ENCODE results near the gene MEG3.

Gene MEG3

GRCh38 chr14:100825713-100826331, at the start of gene MEG3:
Gene MEG3, plus strand, starts transcription at chr14:100826118.
- peak; percentile 37 for DNase-seq (ENCODE audit: low read depth)

GRCh38 chr14:100776681-100777365, 49.1 kb upstream of the MEG3 start:
- DNase-seq (ENCODE audit: low read depth), result no peak

GRCh38 chr14:100777366-100777817, 48.5 kb upstream of the MEG3 start:
- no peak for DNase-seq (ENCODE audit: low read depth)

GRCh38 chr14:100777818-100778525, 47.9 kb upstream of the MEG3 start:
- DNase-seq (ENCODE audit: low read depth), result no peak

- DNase-seq (ENCODE audit: low read depth), result no peak
These were observed 47.4 kb upstream of the MEG3 start for GRCh38 chr14:100778526-100778882.

GRCh38 chr14:100778951-100779690, 46.8 kb upstream of the MEG3 start:
- no peak for DNase-seq (ENCODE audit: low read depth)

- no peak for DNase-seq (ENCODE audit: low read depth)
These were observed 46.2 kb upstream of the MEG3 start for GRCh38 chr14:100779691-100780080.

- DNase-seq (ENCODE audit: low read depth), result no peak
These were observed 45.7 kb upstream of the MEG3 start for GRCh38 chr14:100780246-100780645.

- DNase-seq (ENCODE audit: low read depth), result no peak
These were observed 45.1 kb upstream of the MEG3 start for GRCh38 chr14:100780646-100781355.

- DNase-seq (ENCODE audit: low read depth), result no peak
These were observed 44.0 kb upstream of the MEG3 start for GRCh38 chr14:100781952-100782351.

- DNase-seq (ENCODE audit: low read depth), result no peak
These were observed 43.2 kb upstream of the MEG3 start for GRCh38 chr14:100782516-100783320.

- DNase-seq (ENCODE audit: low read depth), result no peak
These were observed 42.1 kb upstream of the MEG3 start for GRCh38 chr14:100783630-100784370.

GRCh38 chr14:100784523-100785337, 41.2 kb upstream of the MEG3 start:
- DNase-seq (ENCODE audit: low read depth), result no peak

GRCh38 chr14:100785338-100785615, 40.6 kb upstream of the MEG3 start:
- DNase-seq (ENCODE audit: low read depth), result no peak

- DNase-seq (ENCODE audit: low read depth), result no peak
These were observed 40.3 kb upstream of the MEG3 start for GRCh38 chr14:100785626-100786025.

GRCh38 chr14:100786131-100786530, 39.8 kb upstream of the MEG3 start:
- no peak for DNase-seq (ENCODE audit: low read depth)

GRCh38 chr14:100786576-100787219, 39.2 kb upstream of the MEG3 start:
- no peak for DNase-seq (ENCODE audit: low read depth)

GRCh38 chr14:100787659-100788058, 38.3 kb upstream of the MEG3 start:
- no peak for DNase-seq (ENCODE audit: low read depth)

GRCh38 chr14:100788517-100788916, 37.4 kb upstream of the MEG3 start:
- DNase-seq (ENCODE audit: low read depth), result no peak
